Umbilical cord (tissue), 1 donor: ENCODE data around the gene SRSF10. TPM values are rescaled to one million over a fixed set of nuclear protein-coding genes. Genes with fewer than 3 reads are reported as not detected.

Source experiments
- total RNA-seq: library from RNA; depleted of rRNA; stranded (reverse); fragments of >200 nt; gene quantifications from one replicate; pipeline ENCODE4 v1.2.3, GENCODE V29; 2014; ENCODE audit warnings: low replicate concordance; ENCODE audit not compliant: insufficient read depth

Gene SRSF10
- total RNA-seq, 1 donor from 2014 or later = 73.9 TPM

Other genes starting within 250 kb of the SRSF10 start
- 21.2 TPM for gene ELOA, start 236.9 kb downstream of the SRSF10 start, total RNA-seq
- gene PITHD1, start 201.9 kb downstream of the SRSF10 start, total RNA-seq = 46.7 TPM
- 26.2 TPM for gene LYPLA2, start 189.2 kb downstream of the SRSF10 start, total RNA-seq
- gene GALE, start 179.6 kb downstream of the SRSF10 start, total RNA-seq = 16.6 TPM
- 57.8 TPM for gene HMGCL, start 154.9 kb downstream of the SRSF10 start, total RNA-seq
- gene FUCA1, start 112.0 kb downstream of the SRSF10 start, total RNA-seq = 20.5 TPM
- under 0.01 TPM for gene CNR2, start 67.0 kb downstream of the SRSF10 start, total RNA-seq
- 119 TPM for gene PNRC2, start 20.5 kb downstream of the SRSF10 start, total RNA-seq
- gene MYOM3, start 131.8 kb upstream of the SRSF10 start, total RNA-seq = 5.3 TPM
- gene IL22RA1, start 162.8 kb upstream of the SRSF10 start, total RNA-seq = 3.1 TPM
- gene IFNLR1, start 207.0 kb upstream of the SRSF10 start, total RNA-seq = 5.3 TPM